Caco-2 (cell line): ENCODE results near the gene C8A. TPM values are rescaled to one million over a fixed set of nuclear protein-coding genes. Genes with fewer than 3 reads are reported as not detected.
A peak's percentile ranks its signal among the peaks of the same experiment; 100 is the strongest.

Experiments
- BruUV-seq: library from RNA; stranded (reverse); fragments of 400-500 nt; replicated peaks from 2 replicates; lab custom pipeline; 2021; lab: Mats Ljungman, UMichigan
- CTCF ChIA-PET: fragments of 300-600 bp; sonication (Branson Sonifier 250); formaldehyde crosslinking; loops from one replicate; lab custom pipeline; 2022; ENCODE audit warnings: antibody characterized with exemption; lab: Charles Lee
- POLR2A ChIA-PET: fragments of 300-600 bp; sonication (Branson Sonifier 250); formaldehyde crosslinking; loops from one replicate; lab custom pipeline; 2022; ENCODE audit warnings: antibody characterized with exemption; lab: Charles Lee
- DNase-seq, 2 experiments: peaks; one replicate each; pipeline versions ENCODE4 v3.0.0 to v3.0.0-alpha.2; 2020 to 2022
- H3K27me3 ChIP-seq: replicated peaks from 2 replicates; pipeline ENCODE4 v1.6.0; 2011; ENCODE audit warnings: low read length; ENCODE audit not compliant: control insufficient read depth, insufficient read depth
- H3K36me3 ChIP-seq: 2 replicates; pipeline ENCODE4 v1.5.1; 2011; ENCODE audit warnings: low read length; ENCODE audit not compliant: control insufficient read depth, insufficient read depth
- H3K4me1 ChIP-seq: fragments of 250-450 bp; sonication (Bioruptor Pico); 2 replicates; pipeline ENCODE4 v1.5.1; 2020; ENCODE audit warnings: mild to moderate bottlenecking
- H3K4me3 ChIP-seq: 2 replicates; pipeline ENCODE4 v1.5.1; 2011; ENCODE audit warnings: low read depth, mild to moderate bottlenecking, control low read depth, low read length
- H3K9me3 ChIP-seq: fragments of 250-450 bp; sonication (Bioruptor Pico); 2 replicates; pipeline ENCODE4 v1.5.1; 2020; ENCODE audit warnings: mild to moderate bottlenecking, moderate library complexity
- H3K27ac Mint-ChIP-seq: one replicate; pipeline ENCODE4 v1.8.0; 2022; ENCODE audit warnings: mixed read lengths; ENCODE audit not compliant: unreplicated experiment
- H3K27me3 Mint-ChIP-seq: one replicate; pipeline ENCODE4 v1.8.0; 2022; ENCODE audit warnings: mixed read lengths; ENCODE audit not compliant: insufficient read depth, unreplicated experiment
- H3K36me3 Mint-ChIP-seq: one replicate; pipeline ENCODE4 v1.8.0; 2022; ENCODE audit warnings: mild to moderate bottlenecking, mixed read lengths; ENCODE audit not compliant: insufficient read depth, unreplicated experiment
- H3K4me1 Mint-ChIP-seq: one replicate; pipeline ENCODE4 v1.8.0; 2022; ENCODE audit warnings: low read depth, mixed read lengths; ENCODE audit not compliant: unreplicated experiment
- H3K4me3 Mint-ChIP-seq: one replicate; pipeline ENCODE4 v1.8.0; 2022; ENCODE audit warnings: mild to moderate bottlenecking, moderate library complexity, mixed read lengths; ENCODE audit not compliant: unreplicated experiment
- H3K9me3 Mint-ChIP-seq: one replicate; pipeline ENCODE4 v1.8.0; 2022; ENCODE audit warnings: mixed read lengths; ENCODE audit not compliant: unreplicated experiment
- CTCF ChIP-seq, 2 experiments: fragments of 200-600 bp in 1 of 2; IDR thresholded peaks; 1 replicate in 1 of 2; 2 replicates in 1 of 2; pipeline versions ENCODE4 v1.5.1 to v1.8.0; 2011 to 2022; ENCODE audit warnings: antibody characterized with exemption in 1 of 2, control low read depth in 1 of 2, inconsistent platforms in 1 of 2, low read depth in 1 of 2, low read length in 1 of 2, mild to moderate bottlenecking in 1 of 2, moderate library complexity in 1 of 2; ENCODE audit not compliant: insufficient read depth in 1 of 2, severe bottlenecking in 1 of 2, unreplicated experiment in 1 of 2
- intact Hi-C: fragments of 100-400 bp; cut with micrococcal nuclease; formaldehyde crosslinking; loops from one replicate; pipeline ENCODE4 v1.10.0; 2022; ENCODE audit not compliant: unreplicated experiment
- total RNA-seq: library from RNA; stranded (reverse); gene quantifications from 2 replicates; pipeline ENCODE4 v1.2.3, GENCODE V29; 2022

C8A gene
- total RNA-seq, 1 experiment from 2014 or later: not detected

- no peaks in the 10 kb centered on the region for H3K36me3 ChIP-seq
- no peak for TF ChIP-seq CTCF (IDR thresholded peaks at IDR 0.05; ENCODE audit: insufficient read depth in 1 of 2, low read depth in 1 of 2, low read length in 1 of 2, severe bottlenecking in 1 of 2, unreplicated experiment in 1 of 2)
- ChIA-PET POLR2A (interaction anchor here (0.6 kb wide), 1 partner anchor 274 kb away, joined by 10 read pairs; no protein-coding TSS in a partner anchor), CTCF (no interaction called here)
- no peaks in the 10 kb centered on the region for H3K4me1 ChIP-seq
- no TSS peak for BruUV-seq
- Mint-ChIP-seq H3K4me1 (no peaks in the 10 kb centered on the region), H3K4me3 (no peak overlapping the region), H3K36me3 (no peaks in the 10 kb centered on the region), H3K9me3 (no peaks in the 10 kb centered on the region), H3K27ac (no peak overlapping the region), H3K27me3 (no peaks in the 10 kb centered on the region)
- intact Hi-C loops: loop anchor here (10.0 kb wide), 2 partner anchors 287 to 1207 kb away; no protein-coding TSS in a partner anchor
- H3K4me3 ChIP-seq: no peak overlapping the region
- no peaks in the 10 kb centered on the region for H3K27me3 ChIP-seq
- H3K9me3 ChIP-seq: no peaks in the 10 kb centered on the region
- peak; percentile 9 to 41 for DNase-seq
Measured at GRCh38 chr1:56837244-56837939, 17.2 kb upstream of the C8A start.

- Mint-ChIP-seq H3K9me3 (no peaks in the 10 kb centered on the region), H3K27me3 (no peaks in the 10 kb centered on the region), H3K27ac (no peak overlapping the region), H3K4me3 (no peak overlapping the region), H3K4me1 (no peaks in the 10 kb centered on the region), H3K36me3 (no peaks in the 10 kb centered on the region)
- intact Hi-C loops: loop anchor here (10.0 kb wide), 2 partner anchors 286 to 1206 kb away; no protein-coding TSS in a partner anchor
- CTCF ChIA-PET: no interaction called here
- POLR2A ChIA-PET: no interaction called here
- no peaks in the 10 kb centered on the region for H3K27me3 ChIP-seq
- H3K36me3 ChIP-seq: no peaks in the 10 kb centered on the region
- no peak overlapping the region for H3K4me3 ChIP-seq
- H3K4me1 ChIP-seq: no peaks in the 10 kb centered on the region
- no peak for DNase-seq
- no peaks in the 10 kb centered on the region for H3K9me3 ChIP-seq
- no TSS peak for BruUV-seq
- no peak for TF ChIP-seq CTCF (IDR thresholded peaks at IDR 0.05; ENCODE audit: insufficient read depth in 1 of 2, low read depth in 1 of 2, low read length in 1 of 2, severe bottlenecking in 1 of 2, unreplicated experiment in 1 of 2)
Measured at GRCh38 chr1:56838759-56839158, 15.8 kb upstream of the C8A start.

GRCh38 chr1:56843544-56843943 is 11.1 kb upstream of the C8A start:
- Mint-ChIP-seq H3K27me3 (no peaks in the 10 kb centered on the region), H3K27ac (no peak overlapping the region), H3K9me3 (no peaks in the 10 kb centered on the region), H3K36me3 (no peaks in the 10 kb centered on the region), H3K4me3 (no peak overlapping the region), H3K4me1 (no peaks in the 10 kb centered on the region)
- intact Hi-C loops: no loop called here
- no peak for TF ChIP-seq CTCF (IDR thresholded peaks at IDR 0.05; ENCODE audit: insufficient read depth in 1 of 2, low read depth in 1 of 2, low read length in 1 of 2, severe bottlenecking in 1 of 2, unreplicated experiment in 1 of 2)
- Histone ChIP-seq H3K4me1 (no peaks in the 10 kb centered on the region), H3K36me3 (no peaks in the 10 kb centered on the region), H3K9me3 (no peaks in the 10 kb centered on the region), H3K4me3 (no peak overlapping the region), H3K27me3 (no peaks in the 10 kb centered on the region)
- CTCF ChIA-PET: no interaction called here
- BruUV-seq: no TSS peak
- no peak for DNase-seq
- POLR2A ChIA-PET: no interaction called here
